ENCODE results near the gene SERPINA12. TPM values are rescaled to one million over a fixed set of nuclear protein-coding genes. Genes with fewer than 3 reads are reported as not detected.

SERPINA12 gene
- total and polyA plus RNA-seq, 2 donors, result 0.05 to 0.71 TPM

DNA sequence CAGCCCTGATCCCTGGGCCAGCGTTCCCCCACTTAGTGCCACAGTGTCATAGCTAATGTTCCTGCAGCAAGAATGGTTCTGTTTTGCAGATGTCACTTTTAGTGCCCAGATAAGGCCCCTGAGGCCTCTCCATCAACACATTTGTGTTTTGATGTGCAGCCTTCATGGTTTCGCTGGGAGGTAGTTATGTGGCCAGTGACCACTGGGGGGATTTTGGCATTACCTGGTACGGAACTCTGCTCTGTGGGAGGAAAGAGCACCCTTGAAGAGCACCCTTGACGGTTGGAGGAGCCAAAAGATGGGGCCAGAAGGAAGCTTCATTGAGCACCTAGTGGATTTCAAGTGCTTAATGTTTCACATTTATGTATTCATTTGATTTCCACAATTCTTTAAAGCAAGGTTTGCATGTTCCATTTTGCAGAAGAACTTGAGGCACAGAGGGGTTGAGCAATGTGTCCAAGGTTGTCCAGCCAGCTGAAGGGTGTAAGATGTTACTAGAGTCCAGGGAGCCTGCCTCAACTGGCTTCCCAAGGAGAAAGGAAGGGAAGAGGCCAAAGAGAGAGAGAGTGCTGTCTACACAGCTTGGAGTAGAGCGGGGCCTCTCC is 69.7 kb downstream of the SERPINA12 start:
- H3K4me3 ChIP-seq (ENCODE audit: low read length in 2 of 2), result no peak overlapping the region
- WGBS, result 85% methylated on average over 5 of the region's 5 CpGs
- no peaks in the 10 kb centered on the region for H3K4me1 ChIP-seq (ENCODE audit: control insufficient read depth in 2 of 2, insufficient read depth in 2 of 2, low read length in 2 of 2)
- no peaks in the 10 kb centered on the region for H3K36me3 ChIP-seq (ENCODE audit: control insufficient read depth in 2 of 2, insufficient read depth in 2 of 2, low read length in 1 of 2)
- no peak for DNase-seq (ENCODE audit: low read depth in 6 of 9, low spot score in 9 of 9)
- no peak overlapping the region for H3K27ac ChIP-seq (ENCODE audit: low read depth in 1 of 2, low read length in 1 of 2)
- peaks cover 0 to 1% of the 10 kb centered on the region in 2 donors for H3K9me3 ChIP-seq (ENCODE audit: control insufficient read depth in 2 of 2, insufficient read depth in 1 of 2, low read length in 1 of 2)
- H3K27me3 ChIP-seq (ENCODE audit: control insufficient read depth in 2 of 2, insufficient read depth in 1 of 2, low read length in 1 of 2), result no peaks in the 10 kb centered on the region

Other genes starting within 250 kb of the SERPINA12 start
- 0.05 TPM for gene SERPINA10, start 216.2 kb downstream of the SERPINA12 start, total RNA-seq
- gene SERPINA10, start 216.2 kb downstream of the SERPINA12 start, polyA plus RNA-seq, result 0.14 TPM
- 0.33 TPM for gene SERPINA6, start 186.1 kb downstream of the SERPINA12 start, total RNA-seq
- gene SERPINA6, start 186.1 kb downstream of the SERPINA12 start, polyA plus RNA-seq, result 0.91 TPM
- gene SERPINA2, start 142.8 kb downstream of the SERPINA12 start, total RNA-seq, result not detected
- gene SERPINA2, start 142.8 kb downstream of the SERPINA12 start, polyA plus RNA-seq, result 0.09 TPM
- gene SERPINA1, start 120.9 kb downstream of the SERPINA12 start, total RNA-seq, result 9.4 TPM
- gene SERPINA1, start 120.9 kb downstream of the SERPINA12 start, polyA plus RNA-seq, result 26.8 TPM
- 0.14 TPM for gene SERPINA11, start 56.7 kb downstream of the SERPINA12 start, total RNA-seq
- 0.11 TPM for gene SERPINA11, start 56.7 kb downstream of the SERPINA12 start, polyA plus RNA-seq
- gene SERPINA9, start 33.3 kb downstream of the SERPINA12 start, total RNA-seq, result 0.05 TPM
- gene SERPINA9, start 33.3 kb downstream of the SERPINA12 start, polyA plus RNA-seq, result 0.59 TPM
- gene SERPINA4, start 52.0 kb upstream of the SERPINA12 start, total RNA-seq, result 0.52 TPM
- 0.41 TPM for gene SERPINA4, start 52.0 kb upstream of the SERPINA12 start, polyA plus RNA-seq
- 0.24 TPM for gene SERPINA5, start 72.0 kb upstream of the SERPINA12 start, total RNA-seq
- gene SERPINA5, start 72.0 kb upstream of the SERPINA12 start, polyA plus RNA-seq, result 1.7 TPM
- 1.3 TPM for gene SERPINA3, start 102.9 kb upstream of the SERPINA12 start, total RNA-seq
- 120 TPM for gene SERPINA3, start 102.9 kb upstream of the SERPINA12 start, polyA plus RNA-seq

Measured in thymus (tissue), 11 donors.